GM18505 (cell line): ENCODE measurements around the gene SKOR1.

Experiments
- ATAC-seq: cut with Tn5 transposase; IDR thresholded peaks from one replicate; pipeline ENCODE4 v1.9.1; 2021; ENCODE audit not compliant: unreplicated experiment
- POLR2A ChIP-seq: IDR thresholded peaks from 4 replicates; pipeline ENCODE4 v1.6.1; 2011; ENCODE audit warnings: borderline replicate concordance; ENCODE audit not compliant: insufficient read depth, insufficient read length; ENCODE audit errors: extremely low read depth

The SKOR1 gene

GRCh38 chr15:67803299-67803698 lies 22.0 kb upstream of the SKOR1 start:
- ATAC-seq: no peak
- TF ChIP-seq POLR2A: no peak

- ATAC-seq: no peak
- TF ChIP-seq POLR2A: no peak
Observed at GRCh38 chr15:67803996-67804843, 21.1 kb upstream of the SKOR1 start.

GRCh38 chr15:67805008-67805665 lies 20.2 kb upstream of the SKOR1 start:
- no peak for ATAC-seq
- no peak for TF ChIP-seq POLR2A

- no peak for ATAC-seq
- no peak for TF ChIP-seq POLR2A
Observed at GRCh38 chr15:67805666-67806516, 19.4 kb upstream of the SKOR1 start.

GRCh38 chr15:67806536-67806935 lies 18.8 kb upstream of the SKOR1 start:
- no peak for ATAC-seq

GRCh38 chr15:67807141-67807540 lies 18.2 kb upstream of the SKOR1 start:
- no peak for TF ChIP-seq POLR2A
- ATAC-seq: no peak

More at GRCh38 chr15:67806536-67806935, 18.8 kb upstream of the SKOR1 start:
- no peak for TF ChIP-seq POLR2A

- TF ChIP-seq POLR2A: no peak
- ATAC-seq: no peak
Observed at GRCh38 chr15:67807836-67808235, 17.5 kb upstream of the SKOR1 start.

- ATAC-seq: no peak
- TF ChIP-seq POLR2A: no peak
Observed at GRCh38 chr15:67808821-67809220, 16.5 kb upstream of the SKOR1 start.

- ATAC-seq: no peak
- TF ChIP-seq POLR2A: no peak
Observed at GRCh38 chr15:67809441-67809840, 15.9 kb upstream of the SKOR1 start.

GRCh38 chr15:67809866-67810265 lies 15.4 kb upstream of the SKOR1 start:
- TF ChIP-seq POLR2A: no peak

GRCh38 chr15:67812241-67812644 lies 13.1 kb upstream of the SKOR1 start:
- TF ChIP-seq POLR2A: no peak
- no peak for ATAC-seq

More at GRCh38 chr15:67809866-67810265, 15.4 kb upstream of the SKOR1 start:
- no peak for ATAC-seq

- TF ChIP-seq POLR2A: no peak
- no peak for ATAC-seq
Observed at GRCh38 chr15:67813104-67813634, 12.1 kb upstream of the SKOR1 start.

GRCh38 chr15:67815036-67815592 lies 10.2 kb upstream of the SKOR1 start:
- no peak for ATAC-seq
- TF ChIP-seq POLR2A: no peak
